Mesendoderm (in vitro differentiated cells): Measurements from ENCODE around the gene BSG.

Experiments used
- DNase-seq: peaks from one replicate; pipeline ENCODE4 v3.0.0; 2013
- H2AK5ac ChIP-seq: 2 replicates; pipeline ENCODE4 v1.6.1; 2013; ENCODE audit warnings: low read length, inconsistent platforms
- H2BK120ac ChIP-seq: 2 replicates; pipeline ENCODE4 v1.6.1; 2013; ENCODE audit warnings: low read depth, mild to moderate bottlenecking, low read length, moderate library complexity, mixed read lengths
- H2BK15ac ChIP-seq: replicated peaks from 2 replicates; pipeline ENCODE4 v1.6.1; 2013; ENCODE audit warnings: low read depth, mild to moderate bottlenecking, moderate library complexity
- H2BK5ac ChIP-seq: 2 replicates; pipeline ENCODE4 v1.6.1; 2013; ENCODE audit warnings: low read length, inconsistent platforms
- H3K18ac ChIP-seq: 2 replicates; pipeline ENCODE4 v1.6.1; 2013; ENCODE audit warnings: mild to moderate bottlenecking, low read length, mixed read lengths
- H3K23ac ChIP-seq: one replicate; pipeline ENCODE4 v1.6.1; 2013; ENCODE audit warnings: low read length
- H3K27ac ChIP-seq: 2 replicates; pipeline ENCODE4 v1.5.1; 2013; ENCODE audit warnings: low read depth, mild to moderate bottlenecking, inconsistent platforms, low read length, moderate library complexity
- H3K27me3 ChIP-seq: 2 replicates; pipeline ENCODE4 v1.6.1; 2013; ENCODE audit warnings: low read length, control low read depth, mild to moderate bottlenecking, inconsistent platforms; ENCODE audit not compliant: insufficient read depth, poor library complexity
- H3K36me3 ChIP-seq: 2 replicates; pipeline ENCODE4 v1.6.1; 2013; ENCODE audit warnings: low read length, inconsistent platforms; ENCODE audit not compliant: control insufficient read depth, insufficient read depth
- H3K4ac ChIP-seq: one replicate; pipeline ENCODE4 v1.6.1; 2013; ENCODE audit warnings: low read depth, mild to moderate bottlenecking, low read length, moderate library complexity
- H3K4me1 ChIP-seq: 2 replicates; pipeline ENCODE4 v1.6.1; 2013; ENCODE audit warnings: low read depth, low read length, inconsistent platforms; ENCODE audit not compliant: control insufficient read depth
- H3K4me2 ChIP-seq: 2 replicates; pipeline ENCODE4 v1.6.1; 2013; ENCODE audit warnings: low read length
- H3K4me3 ChIP-seq: 2 replicates; pipeline ENCODE4 v1.5.1; 2013; ENCODE audit warnings: mild to moderate bottlenecking, low read length
- H3K56ac ChIP-seq: one replicate; pipeline ENCODE4 v1.6.1; 2013; ENCODE audit warnings: low read length
- H3K79me1 ChIP-seq: 2 replicates; pipeline ENCODE4 v1.6.1; 2013; ENCODE audit warnings: low read length, inconsistent platforms
- H3K79me2 ChIP-seq: 2 replicates; pipeline ENCODE4 v1.6.1; 2013; ENCODE audit warnings: mild to moderate bottlenecking, low read length; ENCODE audit not compliant: control insufficient read depth, insufficient read depth
- H3K9ac ChIP-seq: 2 replicates; pipeline ENCODE4 v1.6.1; 2013; ENCODE audit warnings: low read length, inconsistent platforms
- H4K5ac ChIP-seq: one replicate; pipeline ENCODE4 v1.6.1; 2013; ENCODE audit warnings: low read length
- H4K8ac ChIP-seq: one replicate; pipeline ENCODE4 v1.6.1; 2013; ENCODE audit warnings: low read depth, mild to moderate bottlenecking, control low read depth, low read length, moderate library complexity
- WGBS: extraction: QIAGEN DNeasy Blood & Tissue Kit; methylation state at CpG from one replicate; pipeline ENCODE4 v1.1.7; 2013; ENCODE audit warnings: low lambda C conversion rate, missing lambda C conversion rate; ENCODE audit not compliant: insufficient coverage; ENCODE audit errors: extremely low coverage; 5-methylcytosine and 5-hydroxymethylcytosine counted together

BSG gene

GRCh38 chr19:588093-588740, 15.8 kb downstream of the BSG start:
- H3K4ac ChIP-seq = no peak overlapping the region
- no peak overlapping the region for H4K5ac ChIP-seq
- H3K36me3 ChIP-seq = no peaks in the 10 kb centered on the region
- no peak overlapping the region for H3K23ac ChIP-seq
- no peak overlapping the region for H2BK120ac ChIP-seq
- no peak overlapping the region for H3K56ac ChIP-seq
- H3K27me3 ChIP-seq = peaks cover 15% of the 10 kb centered on the region
- H2BK15ac ChIP-seq = no peak overlapping the region
- no peak overlapping the region for H3K4me3 ChIP-seq
- H3K79me1 ChIP-seq = no peaks in the 10 kb centered on the region
- peak; percentile 90 for DNase-seq
- H3K79me2 ChIP-seq = no peaks in the 10 kb centered on the region
- H4K8ac ChIP-seq = no peak overlapping the region
- H3K4me2 ChIP-seq = no peak overlapping the region
- no CpG with 5 or more reads among the region's 41 CpGs for WGBS
- no peak overlapping the region for H2AK5ac ChIP-seq
- H3K9ac ChIP-seq = no peak overlapping the region
- H2BK5ac ChIP-seq = no peak overlapping the region
- H3K27ac ChIP-seq = no peak overlapping the region
- no peaks in the 10 kb centered on the region for H3K4me1 ChIP-seq
- no peak overlapping the region for H3K18ac ChIP-seq

DNA sequence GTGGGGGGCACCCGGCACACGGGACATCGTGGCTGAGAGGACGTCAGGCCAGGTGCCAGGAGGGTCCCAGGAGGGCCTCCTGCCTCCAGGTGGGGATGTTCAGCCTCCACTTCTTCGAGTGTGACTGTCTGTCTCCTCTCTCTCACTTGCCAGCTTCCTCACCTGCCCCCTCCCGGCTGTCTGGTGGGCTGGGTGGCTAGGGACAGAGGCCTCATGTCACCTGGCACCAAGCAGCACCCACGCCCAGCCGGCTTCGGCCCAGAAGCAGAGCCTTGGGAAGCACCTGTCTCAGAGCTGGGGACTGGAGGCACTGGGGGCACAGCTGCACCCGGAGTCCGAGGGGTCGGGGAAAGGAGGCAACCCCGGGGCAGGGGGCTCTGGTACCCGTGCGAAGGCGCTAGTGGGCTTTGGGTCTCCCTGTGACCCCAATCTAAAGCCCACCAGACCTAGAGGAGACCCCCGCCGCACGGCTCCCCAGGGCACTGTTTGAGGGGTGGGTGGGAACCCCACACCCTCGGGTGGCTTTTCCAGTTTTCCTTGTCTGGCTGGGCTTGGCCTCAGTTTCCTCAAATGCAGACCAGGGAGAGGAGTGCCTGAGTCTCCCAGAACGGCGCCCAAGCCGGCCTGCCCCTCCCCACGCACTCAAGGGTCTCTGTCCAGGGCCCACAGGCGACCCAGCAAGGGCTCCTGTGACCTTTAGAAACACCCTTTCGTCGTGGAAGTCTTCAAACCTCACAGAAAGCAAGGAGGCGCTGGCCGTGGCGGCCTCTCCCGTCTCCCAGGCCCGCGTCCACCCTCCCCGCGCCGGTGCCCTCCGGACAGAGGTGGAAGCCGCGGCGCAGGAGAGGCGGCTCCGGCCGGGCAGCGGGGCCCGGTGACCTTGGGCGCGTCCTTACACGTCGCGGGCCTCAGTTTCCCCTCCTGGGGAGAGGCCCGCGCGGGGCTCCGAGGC, 16.6 kb downstream of the BSG start:
- no peak overlapping the region for H3K9ac ChIP-seq
- no peak overlapping the region for H3K4me2 ChIP-seq
- no peaks in the 10 kb centered on the region for H3K79me1 ChIP-seq
- H3K18ac ChIP-seq = no peak overlapping the region
- no peak overlapping the region for H4K8ac ChIP-seq
- no peak for DNase-seq
- H3K23ac ChIP-seq = no peak overlapping the region
- no peak overlapping the region for H3K4me3 ChIP-seq
- WGBS = no CpG with 5 or more reads among the region's 54 CpGs
- H3K79me2 ChIP-seq = no peaks in the 10 kb centered on the region
- H3K4ac ChIP-seq = no peak overlapping the region
- H3K56ac ChIP-seq = no peak overlapping the region
- no peak overlapping the region for H3K27ac ChIP-seq
- no peaks in the 10 kb centered on the region for H3K4me1 ChIP-seq
- H2BK15ac ChIP-seq = no peak overlapping the region
- no peak overlapping the region for H4K5ac ChIP-seq
- H2BK5ac ChIP-seq = no peak overlapping the region
- no peak overlapping the region for H2AK5ac ChIP-seq
- H3K36me3 ChIP-seq = no peaks in the 10 kb centered on the region
- H2BK120ac ChIP-seq = no peak overlapping the region
- peaks cover 15% of the 10 kb centered on the region for H3K27me3 ChIP-seq

- no peaks in the 10 kb centered on the region for H3K79me2 ChIP-seq
- no peak within 1 kb of the TSS for H2BK15ac ChIP-seq
- H3K36me3 ChIP-seq = no peaks in the 10 kb centered on the region
- no peak within 1 kb of the TSS for H3K4me2 ChIP-seq
- no peaks in the 10 kb centered on the region for H3K4me1 ChIP-seq
- no peak within 1 kb of the TSS for H2BK120ac ChIP-seq
- H4K8ac ChIP-seq = no peak within 1 kb of the TSS
- H3K27ac ChIP-seq = no peak within 1 kb of the TSS
- H4K5ac ChIP-seq = no peak within 1 kb of the TSS
- H3K79me1 ChIP-seq = no peaks in the 10 kb centered on the region
- no peak for DNase-seq
- H3K27me3 ChIP-seq = peaks cover 15% of the 10 kb centered on the region
- no peak within 1 kb of the TSS for H3K23ac ChIP-seq
- H2AK5ac ChIP-seq = no peak within 1 kb of the TSS
- no CpG with 5 or more reads among the region's 132 CpGs for WGBS
- H3K56ac ChIP-seq = no peak within 1 kb of the TSS
- no peak within 1 kb of the TSS for H3K4me3 ChIP-seq
- no peak within 1 kb of the TSS for H3K9ac ChIP-seq
- H3K18ac ChIP-seq = no peak within 1 kb of the TSS
- H2BK5ac ChIP-seq = no peak within 1 kb of the TSS
- H3K4ac ChIP-seq = no peak within 1 kb of the TSS
These were observed 17.4 kb downstream of the BSG start, which contains the start of gene HCN2 for GRCh38 chr19:589693-590395. HCN2 (plus strand) TSS chr19:589881; CDS start chr19:589946, 65 bp downstream.

GRCh38 chr19:590396-590745, 18.0 kb downstream of the BSG start:
- Histone ChIP-seq H3K79me2 (no peaks in the 10 kb centered on the region), H2BK120ac (no peak overlapping the region), H3K79me1 (no peaks in the 10 kb centered on the region), H3K36me3 (no peaks in the 10 kb centered on the region), H3K56ac (no peak overlapping the region), H3K4me1 (no peaks in the 10 kb centered on the region), H3K27ac (no peak overlapping the region), H3K23ac (no peak overlapping the region), H2AK5ac (no peak overlapping the region), H4K8ac (no peak overlapping the region), H3K27me3 (peaks cover 15% of the 10 kb centered on the region), H3K4me2 (no peak overlapping the region), H3K4me3 (no peak overlapping the region), H3K4ac (no peak overlapping the region), H2BK15ac (no peak overlapping the region), H3K9ac (no peak overlapping the region), H2BK5ac (no peak overlapping the region), H3K18ac (no peak overlapping the region), H4K5ac (no peak overlapping the region)
- no CpG with 5 or more reads among the region's 50 CpGs for WGBS
- DNase-seq = no peak

DNA sequence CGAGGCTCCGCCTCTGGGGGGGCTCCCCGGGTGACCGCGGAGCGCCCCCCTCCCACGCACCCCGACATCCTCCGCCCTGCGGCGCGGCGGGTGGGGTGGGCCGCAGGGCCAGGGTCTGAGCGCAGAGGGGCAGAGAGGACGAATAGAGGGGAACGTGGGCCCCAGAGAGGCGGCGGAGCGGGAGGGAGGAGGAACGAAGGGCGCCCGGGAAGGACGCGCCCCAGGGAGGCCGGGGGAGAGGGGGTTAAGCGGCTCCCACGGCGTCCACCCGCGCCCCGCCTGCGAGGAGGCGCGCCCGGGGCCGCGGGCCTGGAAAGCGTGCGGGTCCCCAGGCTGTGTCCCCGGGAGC, 18.3 kb downstream of the BSG start:
- no CpG with 5 or more reads among the region's 41 CpGs for WGBS
- Histone ChIP-seq H4K5ac (no peak overlapping the region), H3K79me2 (no peaks in the 10 kb centered on the region), H2BK5ac (no peak overlapping the region), H2BK120ac (no peak overlapping the region), H4K8ac (no peak overlapping the region), H3K4ac (no peak overlapping the region), H2AK5ac (no peak overlapping the region), H3K4me3 (no peak overlapping the region), H3K27me3 (peaks cover 15% of the 10 kb centered on the region), H3K27ac (no peak overlapping the region), H3K79me1 (no peaks in the 10 kb centered on the region), H3K9ac (no peak overlapping the region), H3K4me1 (no peaks in the 10 kb centered on the region), H3K56ac (no peak overlapping the region), H3K23ac (no peak overlapping the region), H3K4me2 (no peak overlapping the region), H3K18ac (no peak overlapping the region), H2BK15ac (no peak overlapping the region), H3K36me3 (no peaks in the 10 kb centered on the region)
- no peak for DNase-seq
